Fibroblast of lung (primary cell): ENCODE results near the gene FNDC3A.
"Not testable (repeated sequence)": the region's sequence is repeated elsewhere in the genome, so short reads cannot be mapped to it uniquely, and the experiment has no call there.

Experiments used
- EZH2 ChIP-seq: IDR thresholded peaks from 2 replicates; pipeline ENCODE4 v1.5.1; 2012; ENCODE audit warnings: low read length, control low read depth, mild to moderate bottlenecking; ENCODE audit errors: missing control alignments
- TF ChIP-seq, protein P1 (sequence below), 2 donors: IDR thresholded peaks in 1 of 2; conservative IDR thresholded peaks in 1 of 2; 1 replicate in 1 of 2; 2 replicates in 1 of 2; pipeline ENCODE4 v1.5.1; 2011 to 2012; ENCODE audit warnings: low read length in 2 of 2, control low read depth in 1 of 2, inconsistent platforms in 1 of 2, low read depth in 1 of 2, mild to moderate bottlenecking in 1 of 2

DNA sequence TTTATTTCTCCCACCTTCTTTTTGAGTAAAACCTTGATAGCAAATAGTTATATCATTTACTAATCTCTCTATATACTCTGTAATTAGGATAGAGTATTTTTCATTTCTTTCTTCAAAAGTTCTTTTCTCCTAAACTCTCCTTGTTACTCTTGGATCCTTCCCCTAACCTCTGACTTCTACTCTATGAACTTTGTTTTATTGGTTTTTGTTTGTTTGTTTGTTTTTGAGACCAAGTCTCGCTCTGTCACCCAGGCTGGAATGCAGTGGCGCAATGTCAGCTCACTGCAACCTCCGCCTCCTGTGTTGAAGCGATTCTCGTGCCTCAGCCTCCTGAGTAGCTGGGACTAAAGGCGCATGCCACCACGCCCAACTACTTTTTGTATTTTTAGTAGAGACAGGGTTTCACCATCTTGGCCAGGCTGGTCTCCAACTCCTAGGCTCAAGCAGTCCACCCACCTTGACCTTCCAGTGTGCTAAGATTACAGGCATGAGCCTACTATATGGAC lies 161.5 kb downstream of the FNDC3A start:
- TF ChIP-seq, protein P1, sequence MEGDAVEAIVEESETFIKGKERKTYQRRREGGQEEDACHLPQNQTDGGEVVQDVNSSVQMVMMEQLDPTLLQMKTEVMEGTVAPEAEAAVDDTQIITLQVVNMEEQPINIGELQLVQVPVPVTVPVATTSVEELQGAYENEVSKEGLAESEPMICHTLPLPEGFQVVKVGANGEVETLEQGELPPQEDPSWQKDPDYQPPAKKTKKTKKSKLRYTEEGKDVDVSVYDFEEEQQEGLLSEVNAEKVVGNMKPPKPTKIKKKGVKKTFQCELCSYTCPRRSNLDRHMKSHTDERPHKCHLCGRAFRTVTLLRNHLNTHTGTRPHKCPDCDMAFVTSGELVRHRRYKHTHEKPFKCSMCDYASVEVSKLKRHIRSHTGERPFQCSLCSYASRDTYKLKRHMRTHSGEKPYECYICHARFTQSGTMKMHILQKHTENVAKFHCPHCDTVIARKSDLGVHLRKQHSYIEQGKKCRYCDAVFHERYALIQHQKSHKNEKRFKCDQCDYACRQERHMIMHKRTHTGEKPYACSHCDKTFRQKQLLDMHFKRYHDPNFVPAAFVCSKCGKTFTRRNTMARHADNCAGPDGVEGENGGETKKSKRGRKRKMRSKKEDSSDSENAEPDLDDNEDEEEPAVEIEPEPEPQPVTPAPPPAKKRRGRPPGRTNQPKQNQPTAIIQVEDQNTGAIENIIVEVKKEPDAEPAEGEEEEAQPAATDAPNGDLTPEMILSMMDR (conservative IDR thresholded peaks at IDR 0.05 in 1 of 2, IDR thresholded peaks at IDR 0.05 in 1 of 2; ENCODE audit: low read depth in 1 of 2, low read length in 2 of 2) = not testable (repeated sequence)
- not testable (repeated sequence) for TF ChIP-seq EZH2
